Panc1 (cell line): Measurements from ENCODE around the gene TBCD. TPM values are rescaled to one million over a fixed set of nuclear protein-coding genes. Genes with fewer than 3 reads are reported as not detected.
A peak's percentile ranks its signal among the peaks of the same experiment; 100 is the strongest.

Experiments used
- ATAC-seq: fragments of 200-7000 bp; cut with Tn5 transposase; 2 replicates; pipeline ENCODE4 v1.9.1; 2020; ENCODE audit warnings: mild to moderate bottlenecking, moderate library complexity
- Bru-seq: library from RNA; stranded (reverse); fragments of 400-500 nt; gene quantifications from one replicate; lab custom pipeline; 2021; lab: Mats Ljungman, UMichigan
- BruChase-seq, 2 experiments: library from RNA; stranded (reverse); fragments of 400-500 nt; gene quantifications; one replicate each; lab custom pipeline; 2021; lab: Mats Ljungman, UMichigan
- BruUV-seq: library from RNA; stranded (reverse); fragments of 400-500 nt; replicated peaks from 2 replicates; lab custom pipeline; 2021; lab: Mats Ljungman, UMichigan
- CTCF ChIA-PET: fragments of 300-600 bp; sonication (Branson Sonifier 250); formaldehyde crosslinking; loops from one replicate; lab custom pipeline; 2022; ENCODE audit warnings: antibody characterized with exemption; lab: Charles Lee
- POLR2A ChIA-PET: fragments of 300-600 bp; sonication (Branson Sonifier 250); formaldehyde crosslinking; loops from one replicate; lab custom pipeline; 2022; ENCODE audit warnings: antibody characterized with exemption; lab: Charles Lee
- DNase-seq: peaks from one replicate; pipeline ENCODE4 v3.0.0-alpha.2; 2010; ENCODE audit warnings: low read depth, low spot score
- H3K27ac ChIP-seq: 2 replicates; pipeline ENCODE4 v1.5.1; 2011; ENCODE audit warnings: mild to moderate bottlenecking, low read length, inconsistent platforms
- H3K27me3 ChIP-seq: fragments of 200-500 bp; sonication (Bioruptor generic); 2 replicates; pipeline ENCODE4 v1.6.0; 2014; ENCODE audit warnings: low read length, inconsistent platforms; ENCODE audit not compliant: control insufficient read depth, insufficient read depth
- H3K36me3 ChIP-seq: fragments of 200-500 bp; sonication (Bioruptor generic); 2 replicates; pipeline ENCODE4 v1.5.1; 2014; ENCODE audit warnings: inconsistent platforms, mild to moderate bottlenecking, low read length, moderate library complexity; ENCODE audit not compliant: control insufficient read depth, insufficient read depth
- H3K4me1 ChIP-seq: 2 replicates; pipeline ENCODE4 v1.5.1; 2011; ENCODE audit warnings: inconsistent platforms, mild to moderate bottlenecking, low read length, moderate library complexity; ENCODE audit not compliant: control insufficient read depth, insufficient read depth
- H3K4me3 ChIP-seq, 2 experiments: 2 replicates each; pipeline ENCODE4 v1.5.1; 2011 to 2012; ENCODE audit warnings: low read depth in 2 of 2, low read length in 2 of 2, mild to moderate bottlenecking in 2 of 2, inconsistent platforms in 1 of 2, moderate library complexity in 1 of 2
- H3K9me3 ChIP-seq: fragments of 200-500 bp; sonication (Bioruptor generic); 2 replicates; pipeline ENCODE4 v1.5.1; 2014; ENCODE audit warnings: low read depth, mild to moderate bottlenecking, inconsistent platforms, low read length, moderate library complexity; ENCODE audit not compliant: control insufficient read depth, insufficient read depth
- POLR2AphosphoS5 ChIP-seq: IDR thresholded peaks from 2 replicates; pipeline ENCODE4 v1.6.1; 2012; ENCODE audit warnings: mild to moderate bottlenecking, low read depth, low read length, moderate library complexity
- SIN3A ChIP-seq: IDR thresholded peaks from 2 replicates; pipeline ENCODE4 v1.6.1; 2012; ENCODE audit warnings: low read depth, mild to moderate bottlenecking, low read length, moderate library complexity, borderline replicate concordance; ENCODE audit not compliant: insufficient read depth
- TCF7L2 ChIP-seq: IDR thresholded peaks from 2 replicates; pipeline ENCODE4 v1.6.1; 2011; ENCODE audit warnings: mild to moderate bottlenecking, low read depth, low read length, inconsistent platforms
- in situ Hi-C: cut with HindIII; loops from 2 replicates; pipeline ENCODE4 v1.10.0; 2016; ENCODE audit warnings: low sequenced_read_pairs, low pct_unique_long_range_greater_than_20kb
- intact Hi-C: fragments of 100-400 bp; cut with micrococcal nuclease; formaldehyde crosslinking; loops from one replicate; pipeline ENCODE4 v1.10.0; 2022; ENCODE audit not compliant: unreplicated experiment
- long read RNA-seq: library from polyadenylated mRNA; unstranded; transcript quantifications from one replicate; pipeline ENCODE4 v2.0.0, GENCODE V29; 2021; ENCODE audit not compliant: unreplicated experiment
- polyA plus RNA-seq: library from polyadenylated mRNA; unstranded; fragments of >200 nt; gene quantifications from one replicate; pipeline ENCODE4 v1.2.1, GENCODE V29; 2012; ENCODE audit warnings: missing spikeins; ENCODE audit not compliant: insufficient read length
- total RNA-seq: library from RNA; stranded (reverse); gene quantifications from one replicate; pipeline ENCODE4 v1.2.1, GENCODE V29; 2021; ENCODE audit not compliant: unreplicated experiment
- TF ChIP-seq, protein P1 (sequence below), 2 experiments: IDR thresholded peaks; 2 replicates each; pipeline ENCODE4 v1.6.1; 2011 to 2012; ENCODE audit warnings: low read depth in 2 of 2, control low read depth in 1 of 2, low read length in 1 of 2, mild to moderate bottlenecking in 1 of 2, moderate library complexity in 1 of 2; ENCODE audit not compliant: insufficient read depth in 1 of 2
- TF ChIP-seq, protein P2 (sequence below): fragments of 450-650 bp; IDR thresholded peaks from 2 replicates; pipeline ENCODE4 v1.5.1; 2017; ENCODE audit warnings: mild to moderate bottlenecking

Gene TBCD
- total RNA-seq (186 TPM), Bru-seq, nascent RNA (percentile 83 among the genes with signal in this experiment), BruChase-seq, experiment 1, labeled RNA remaining after a 2-hour chase (percentile 83 among the genes with signal in this experiment), BruChase-seq, experiment 2, labeled RNA remaining after a 6-hour chase (percentile 82 among the genes with signal in this experiment)
- polyA plus RNA-seq = 203 TPM
- long read RNA-seq, full-length matches to known transcripts = 26 of 130 reads
- long read RNA-seq, partial matches to known transcripts = 56 of 130 reads
- long read RNA-seq, other reads (novel, unspliced or antisense) = 48 of 130 reads

DNA sequence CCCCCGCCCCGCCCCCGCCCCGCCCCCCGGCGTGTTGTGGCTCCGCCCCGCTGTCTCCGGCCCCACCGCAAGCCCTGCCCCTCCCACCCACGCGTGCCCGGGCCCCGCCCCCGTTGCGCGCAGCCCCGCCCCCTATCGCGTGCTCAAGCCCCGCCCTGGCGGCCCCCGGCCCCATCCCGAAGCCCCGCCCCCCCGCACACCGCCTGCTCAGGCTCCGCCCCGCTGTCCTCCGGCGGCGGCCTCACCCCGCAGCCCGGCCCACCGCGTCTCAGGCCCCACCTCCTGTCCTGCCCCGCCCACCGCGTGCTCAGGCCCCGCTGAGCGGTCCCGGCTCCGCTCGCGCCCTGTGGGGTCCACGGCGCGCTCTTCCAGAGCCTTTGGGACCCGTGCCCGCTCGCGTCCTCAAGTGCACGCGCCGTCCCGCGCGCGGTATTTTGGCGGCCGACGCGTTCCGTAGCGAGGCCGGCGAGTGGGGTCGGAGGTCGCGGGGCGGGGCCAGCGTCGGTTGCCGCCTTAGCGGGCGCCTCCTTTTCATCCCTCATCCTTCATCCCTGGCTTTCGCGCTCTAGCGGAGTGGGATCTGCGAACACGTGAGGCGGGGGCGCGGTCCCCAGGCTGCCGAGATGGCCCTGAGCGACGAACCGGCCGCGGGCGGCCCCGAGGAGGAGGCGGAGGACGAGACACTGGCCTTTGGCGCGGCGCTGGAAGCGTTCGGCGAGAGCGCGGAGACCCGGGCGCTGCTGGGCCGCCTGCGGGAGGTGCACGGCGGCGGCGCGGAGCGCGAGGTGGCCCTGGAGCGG lies at the start of gene TBCD:
Gene TBCD, plus strand, starts transcription at position 495 of the 800 bp plus-strand sequence. Its CDS starts 129 bp downstream, at position 624.
- peaks cover 24% of the 10 kb centered on the region for H3K4me1 ChIP-seq
- ChIA-PET POLR2A (no interaction called here), CTCF (no interaction called here)
- ATAC-seq (peak; percentile 88), DNase-seq (peak; percentile 42)
- BruUV-seq = no TSS peak
- no peaks in the 10 kb centered on the region for H3K27me3 ChIP-seq
- H3K4me3 ChIP-seq = peak within 1 kb of the TSS; percentile 83 to 84
- TF ChIP-seq POLR2AphosphoS5 = peak; percentile 76
- peak; percentile 54; the same call in 1 of the 2 replicates for TF ChIP-seq SIN3A
- TF ChIP-seq, protein P1, sequence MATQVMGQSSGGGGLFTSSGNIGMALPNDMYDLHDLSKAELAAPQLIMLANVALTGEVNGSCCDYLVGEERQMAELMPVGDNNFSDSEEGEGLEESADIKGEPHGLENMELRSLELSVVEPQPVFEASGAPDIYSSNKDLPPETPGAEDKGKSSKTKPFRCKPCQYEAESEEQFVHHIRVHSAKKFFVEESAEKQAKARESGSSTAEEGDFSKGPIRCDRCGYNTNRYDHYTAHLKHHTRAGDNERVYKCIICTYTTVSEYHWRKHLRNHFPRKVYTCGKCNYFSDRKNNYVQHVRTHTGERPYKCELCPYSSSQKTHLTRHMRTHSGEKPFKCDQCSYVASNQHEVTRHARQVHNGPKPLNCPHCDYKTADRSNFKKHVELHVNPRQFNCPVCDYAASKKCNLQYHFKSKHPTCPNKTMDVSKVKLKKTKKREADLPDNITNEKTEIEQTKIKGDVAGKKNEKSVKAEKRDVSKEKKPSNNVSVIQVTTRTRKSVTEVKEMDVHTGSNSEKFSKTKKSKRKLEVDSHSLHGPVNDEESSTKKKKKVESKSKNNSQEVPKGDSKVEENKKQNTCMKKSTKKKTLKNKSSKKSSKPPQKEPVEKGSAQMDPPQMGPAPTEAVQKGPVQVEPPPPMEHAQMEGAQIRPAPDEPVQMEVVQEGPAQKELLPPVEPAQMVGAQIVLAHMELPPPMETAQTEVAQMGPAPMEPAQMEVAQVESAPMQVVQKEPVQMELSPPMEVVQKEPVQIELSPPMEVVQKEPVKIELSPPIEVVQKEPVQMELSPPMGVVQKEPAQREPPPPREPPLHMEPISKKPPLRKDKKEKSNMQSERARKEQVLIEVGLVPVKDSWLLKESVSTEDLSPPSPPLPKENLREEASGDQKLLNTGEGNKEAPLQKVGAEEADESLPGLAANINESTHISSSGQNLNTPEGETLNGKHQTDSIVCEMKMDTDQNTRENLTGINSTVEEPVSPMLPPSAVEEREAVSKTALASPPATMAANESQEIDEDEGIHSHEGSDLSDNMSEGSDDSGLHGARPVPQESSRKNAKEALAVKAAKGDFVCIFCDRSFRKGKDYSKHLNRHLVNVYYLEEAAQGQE (IDR thresholded peaks at IDR 0.05; ENCODE audit: insufficient read depth in 1 of 2, low read depth in 2 of 2, low read length in 1 of 2) = peak in 1 of 2 experiments; percentile 56; a peak in 1 of 4 replicates
- TF ChIP-seq, protein P2, sequence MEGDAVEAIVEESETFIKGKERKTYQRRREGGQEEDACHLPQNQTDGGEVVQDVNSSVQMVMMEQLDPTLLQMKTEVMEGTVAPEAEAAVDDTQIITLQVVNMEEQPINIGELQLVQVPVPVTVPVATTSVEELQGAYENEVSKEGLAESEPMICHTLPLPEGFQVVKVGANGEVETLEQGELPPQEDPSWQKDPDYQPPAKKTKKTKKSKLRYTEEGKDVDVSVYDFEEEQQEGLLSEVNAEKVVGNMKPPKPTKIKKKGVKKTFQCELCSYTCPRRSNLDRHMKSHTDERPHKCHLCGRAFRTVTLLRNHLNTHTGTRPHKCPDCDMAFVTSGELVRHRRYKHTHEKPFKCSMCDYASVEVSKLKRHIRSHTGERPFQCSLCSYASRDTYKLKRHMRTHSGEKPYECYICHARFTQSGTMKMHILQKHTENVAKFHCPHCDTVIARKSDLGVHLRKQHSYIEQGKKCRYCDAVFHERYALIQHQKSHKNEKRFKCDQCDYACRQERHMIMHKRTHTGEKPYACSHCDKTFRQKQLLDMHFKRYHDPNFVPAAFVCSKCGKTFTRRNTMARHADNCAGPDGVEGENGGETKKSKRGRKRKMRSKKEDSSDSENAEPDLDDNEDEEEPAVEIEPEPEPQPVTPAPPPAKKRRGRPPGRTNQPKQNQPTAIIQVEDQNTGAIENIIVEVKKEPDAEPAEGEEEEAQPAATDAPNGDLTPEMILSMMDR = no peak
- peak; percentile 92 for TF ChIP-seq TCF7L2
- intact Hi-C loops (no loop called here), in situ Hi-C loops (no loop called here)
- H3K36me3 ChIP-seq = no peaks in the 10 kb centered on the region; the same call in 1 of the 2 replicates
- H3K9me3 ChIP-seq = no peaks in the 10 kb centered on the region
- peak within 1 kb of the TSS; percentile 91 for H3K27ac ChIP-seq

DNA sequence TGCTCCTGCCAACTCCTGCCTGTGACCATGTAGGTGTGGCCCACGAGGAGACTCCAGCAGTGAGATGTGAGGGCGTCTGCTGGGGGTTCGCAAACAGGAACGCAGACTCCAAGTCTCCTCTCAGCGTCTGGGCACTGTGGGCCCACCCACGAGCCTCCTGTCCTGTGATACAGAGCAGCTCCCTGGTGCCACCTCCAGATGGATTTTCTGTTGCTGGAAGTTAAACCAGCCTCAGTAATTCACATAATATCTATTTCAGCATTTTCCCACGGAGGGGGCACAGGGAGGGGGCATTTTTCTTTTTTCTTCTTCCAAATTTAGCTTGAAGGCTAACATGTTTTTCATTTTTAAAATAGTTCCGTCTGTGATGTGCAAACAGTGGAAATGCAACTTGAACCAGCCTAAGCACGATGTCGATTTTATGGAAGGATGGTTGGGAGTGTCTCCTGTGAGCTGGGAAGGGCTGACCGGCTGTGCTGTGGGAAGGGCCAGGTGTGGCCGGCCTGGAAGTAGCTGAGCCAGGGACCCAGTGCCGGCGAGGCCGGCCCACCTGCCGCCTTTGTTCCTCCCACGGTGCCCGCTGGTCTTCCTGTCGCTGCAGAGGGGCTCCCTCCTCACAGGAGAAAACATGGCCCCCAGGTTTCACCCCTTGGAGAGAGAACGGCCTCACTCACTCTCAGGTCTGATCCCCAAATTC lies 49.5 kb upstream of the TBCD start:
- TF ChIP-seq, protein P2 = no peak
- TF ChIP-seq TCF7L2 (no peak), SIN3A (no peak), POLR2AphosphoS5 (no peak)
- TF ChIP-seq, protein P1 (IDR thresholded peaks at IDR 0.05; ENCODE audit: insufficient read depth in 1 of 2, low read depth in 2 of 2, low read length in 1 of 2) = no peak
- intact Hi-C loops (no loop called here), in situ Hi-C loops (no loop called here)
- Histone ChIP-seq H3K4me3 (no peak overlapping the region), H3K4me1 (0 out of 2 replicates have a peak, but pooled peaks cover 3% of the 10 kb centered on the region), H3K36me3 (no peaks in the 10 kb centered on the region), H3K27me3 (no peaks in the 10 kb centered on the region; the same call in 1 of the 2 replicates), H3K9me3 (no peaks in the 10 kb centered on the region), H3K27ac (no peak overlapping the region)
- ChIA-PET POLR2A (no interaction called here), CTCF (no interaction called here)
- no peak for ATAC-seq
- BruUV-seq = no TSS peak
- no peak for DNase-seq
